HCT116 (cell line): ENCODE results near the gene BNIPL.

Source experiments
- CEBPB ChIP-seq: IDR thresholded peaks from 2 replicates; pipeline ENCODE4 v1.6.1; 2012; ENCODE audit warnings: low read depth
- CTCF ChIP-seq, 3 experiments: fragments of 200-600 bp in 1 of 3; sonication (generic) in 1 of 3; IDR thresholded peaks in 2 of 3; conservative IDR thresholded peaks in 1 of 3; 2 replicates each; pipeline ENCODE4 v1.5.1; 2012 to 2017; ENCODE audit warnings: low read depth in 2 of 3, low read length in 2 of 3, antibody characterized with exemption in 1 of 3, borderline replicate concordance in 1 of 3, control low read depth in 1 of 3, mild to moderate bottlenecking in 1 of 3, mixed read lengths in 1 of 3, mixed run types in 1 of 3, moderate library complexity in 1 of 3; ENCODE audit not compliant: insufficient read depth in 1 of 3
- EGR1 ChIP-seq: IDR thresholded peaks from 2 replicates; pipeline ENCODE4 v1.6.1; 2012; ENCODE audit warnings: low read depth
- EZH2 ChIP-seq: fragments of 200-600 bp; sonication (generic); IDR thresholded peaks from 2 replicates; pipeline ENCODE4 v1.6.1; 2017; ENCODE audit warnings: antibody characterized with exemption, mixed run types
- EZH2phosphoT487 ChIP-seq: fragments of 200-600 bp; IDR thresholded peaks from 2 replicates; pipeline ENCODE4 v1.6.1; 2018; ENCODE audit warnings: antibody characterized with exemption, borderline replicate concordance
- FOSL1 ChIP-seq: IDR thresholded peaks from 2 replicates; pipeline ENCODE4 v1.6.1; 2012; ENCODE audit warnings: low read depth
- POLR2A ChIP-seq: IDR thresholded peaks from 2 replicates; pipeline ENCODE4 v1.7.0; 2011; ENCODE audit warnings: borderline replicate concordance; ENCODE audit not compliant: insufficient read depth, insufficient read length; ENCODE audit errors: extremely low read depth
- POLR2AphosphoS5 ChIP-seq: IDR thresholded peaks from 2 replicates; pipeline ENCODE4 v1.6.1; 2011; ENCODE audit warnings: mild to moderate bottlenecking, low read depth, low read length, moderate library complexity
- RAD21 ChIP-seq: IDR thresholded peaks from 2 replicates; pipeline ENCODE4 v1.6.1; 2012; ENCODE audit warnings: low read depth, mild to moderate bottlenecking
- TCF7L2 ChIP-seq: IDR thresholded peaks from 2 replicates; pipeline ENCODE4 v1.7.0; 2011; ENCODE audit warnings: borderline replicate concordance, inconsistent platforms; ENCODE audit not compliant: insufficient read depth, insufficient read length; ENCODE audit errors: extremely low read depth
- TF ChIP-seq, protein P1 (sequence below): IDR thresholded peaks from 2 replicates; pipeline ENCODE4 v1.6.1; 2012
- TF ChIP-seq, protein P2 (sequence below): IDR thresholded peaks from 2 replicates; pipeline ENCODE4 v1.6.1; 2012

DNA sequence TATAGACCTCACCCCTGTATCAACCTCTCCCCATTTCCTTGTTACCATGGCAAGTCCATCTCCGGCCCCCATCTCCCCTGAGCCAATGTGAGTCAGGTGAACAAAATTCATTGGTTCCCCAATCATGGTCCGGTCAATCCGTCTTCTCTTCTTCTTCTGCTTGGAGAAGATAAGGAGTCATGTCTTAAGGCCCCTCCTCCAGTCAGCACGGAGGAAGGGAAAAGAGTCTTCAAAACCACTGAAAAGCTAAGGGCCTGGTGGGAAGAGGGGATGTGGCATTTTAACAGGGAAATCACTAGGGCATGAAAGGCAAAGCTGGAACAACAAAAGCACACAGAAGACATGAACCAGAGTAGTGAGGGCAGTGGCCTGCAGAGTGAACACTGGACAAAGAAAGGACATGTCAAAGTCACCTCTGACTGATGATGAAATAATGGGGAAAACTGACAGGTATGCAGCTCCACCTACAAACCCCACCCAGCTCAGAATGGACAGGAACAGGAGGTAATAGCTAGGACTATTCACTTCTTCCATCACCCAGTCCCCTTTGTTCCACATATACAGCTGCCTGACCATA is 18.7 kb downstream of the BNIPL start:
- TF ChIP-seq CTCF (IDR thresholded peaks at IDR 0.05 in 2 of 3, conservative IDR thresholded peaks at IDR 0.05 in 1 of 3; ENCODE audit: borderline replicate concordance in 1 of 3, insufficient read depth in 1 of 3, low read depth in 2 of 3, low read length in 2 of 3) (no peak), POLR2A (no peak), EZH2phosphoT487 (no peak), RAD21 (no peak), POLR2AphosphoS5 (no peak), TCF7L2 (no peak), CEBPB (0 out of 2 replicates have a peak, but pooled peaks have one; percentile 53), EZH2 (no peak), FOSL1 (no peak), EGR1 (no peak)
- TF ChIP-seq, protein P1, sequence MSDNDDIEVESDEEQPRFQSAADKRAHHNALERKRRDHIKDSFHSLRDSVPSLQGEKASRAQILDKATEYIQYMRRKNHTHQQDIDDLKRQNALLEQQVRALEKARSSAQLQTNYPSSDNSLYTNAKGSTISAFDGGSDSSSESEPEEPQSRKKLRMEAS, result no peak
- TF ChIP-seq, protein P2, sequence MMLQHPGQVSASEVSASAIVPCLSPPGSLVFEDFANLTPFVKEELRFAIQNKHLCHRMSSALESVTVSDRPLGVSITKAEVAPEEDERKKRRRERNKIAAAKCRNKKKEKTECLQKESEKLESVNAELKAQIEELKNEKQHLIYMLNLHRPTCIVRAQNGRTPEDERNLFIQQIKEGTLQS, result no peak
